ENCODE data around the gene TMEM41A. TPM values are rescaled to one million over a fixed set of nuclear protein-coding genes. Genes with fewer than 3 reads are reported as not detected.

The TMEM41A gene
- total RNA-seq, 2 donors from 2014 or later, result 20.6 to 23.4 TPM

- peaks cover 25% of the 10 kb centered on the region for H3K27me3 Mint-ChIP-seq
- no peak for ATAC-seq
- H3K36me3 Mint-ChIP-seq (ENCODE audit: low read depth), result peaks cover 2% of the 10 kb centered on the region
- H3K4me3 Mint-ChIP-seq, result no peak overlapping the region
- no peaks in the 10 kb centered on the region for H3K9me3 ChIP-seq (ENCODE audit: control insufficient read depth, low read length, poor library complexity, severe bottlenecking)
- DNase-seq, result no peak
- no peaks in the 10 kb centered on the region for H3K4me1 Mint-ChIP-seq
- H3K27ac Mint-ChIP-seq, result no peak overlapping the region
These were observed 58.9 kb downstream of the TMEM41A start for GRCh38 chr3:185439745-185440466.

Other genes starting within 250 kb of the TMEM41A start
- gene EHHADH, start 245.0 kb downstream of the TMEM41A start, total RNA-seq, result 1 to 10 TPM in 1 of 2 donors, under 1 TPM in 1; 0.90 to 1.1 TPM
- gene MAP3K13, start 135.9 kb downstream of the TMEM41A start, total RNA-seq, result 1 to 10 TPM; 6.8 to 8.1 TPM
- gene LIPH, start 53.6 kb upstream of the TMEM41A start, total RNA-seq, result 1 to 10 TPM in 1 of 2 donors, under 1 TPM in 1; 0.32 to 1.7 TPM
- 10 to 100 TPM; 48.5 to 64.6 TPM for gene SENP2, start 87.3 kb upstream of the TMEM41A start, total RNA-seq

All from T-helper 17 cell (primary cell).